ENCODE results near the gene CYP4F8. TPM values are rescaled to one million over a fixed set of nuclear protein-coding genes. Genes with fewer than 3 reads are reported as not detected.

Gene CYP4F8
- total RNA-seq, 1 experiment from 2014 or later: not detected

DNA sequence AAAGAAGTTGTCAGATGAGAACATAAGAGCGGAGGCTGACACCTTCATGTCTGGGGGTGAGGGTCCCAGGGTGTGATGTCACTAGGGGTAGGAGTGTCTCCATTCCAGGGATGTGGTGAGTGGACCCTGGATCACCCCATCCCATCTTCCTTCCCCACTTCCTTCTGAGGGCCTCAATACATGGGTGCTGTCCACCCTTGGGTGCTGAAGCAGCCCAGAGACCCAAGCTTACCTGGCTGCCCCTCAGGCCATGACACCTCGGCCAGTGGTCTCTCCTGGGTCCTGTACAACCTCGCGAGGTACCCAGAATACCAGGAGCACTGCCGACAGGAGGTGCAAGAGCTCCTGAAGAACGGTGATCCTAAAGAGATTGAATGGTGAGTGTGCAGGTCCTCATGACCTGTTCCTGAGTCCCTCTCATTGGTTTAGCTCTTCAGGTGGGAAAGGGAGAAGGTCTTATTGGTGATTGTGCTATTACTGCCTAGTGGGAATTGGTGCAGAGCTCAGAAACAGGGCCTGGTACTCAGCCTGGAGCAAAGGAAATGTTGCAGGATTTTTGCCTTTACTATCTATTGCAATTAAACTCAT lies 37.7 kb upstream of the CYP4F8 start:
- peaks cover 2 to 29% (median 3%) of the 10 kb centered on the region in 3 experiments; a peak in 3 of 7 replicates for H3K36me3 Mint-ChIP-seq (ENCODE audit: insufficient read depth in 1 of 3, low read depth in 3 of 3)
- no peaks in the 10 kb centered on the region for H3K79me1 ChIP-seq (ENCODE audit: insufficient read depth, low read depth, low read length, poor library complexity, severe bottlenecking)
- H3K79me2 ChIP-seq (ENCODE audit: insufficient read depth, low read length): no peaks in the 10 kb centered on the region
- H3K4me1 Mint-ChIP-seq: no peaks in the 10 kb centered on the region
- no peak overlapping the region for H3K27ac Mint-ChIP-seq
- no peak overlapping the region for H4K91ac ChIP-seq (ENCODE audit: insufficient read length, low read depth, low read length)
- H2BK120ac ChIP-seq (ENCODE audit: low read depth, low read length, poor library complexity, severe bottlenecking): no peak overlapping the region
- no peaks in the 10 kb centered on the region for H4K20me1 ChIP-seq (ENCODE audit: control insufficient read depth, insufficient read depth, insufficient read length)
- no peak overlapping the region for H3K56ac ChIP-seq (ENCODE audit: insufficient read length, low read depth, low read length)
- H3K4ac ChIP-seq (ENCODE audit: low read depth, low read length): no peak overlapping the region
- H3K9ac ChIP-seq (ENCODE audit: extremely low read depth, insufficient read length, low read length): no peak overlapping the region
- no peak overlapping the region for H3K4me3 Mint-ChIP-seq
- H2AK5ac ChIP-seq (ENCODE audit: insufficient read length, low read length): no peak overlapping the region
- no peak overlapping the region for H3K18ac ChIP-seq (ENCODE audit: insufficient read length, low read depth, low read length)
- no peak overlapping the region for H3K23ac ChIP-seq (ENCODE audit: insufficient read length, low read depth, low read length)
- H3K4me2 ChIP-seq (ENCODE audit: insufficient read depth, insufficient read length, low read length): no peak overlapping the region
- no CpG with 5 or more reads among the region's 6 CpGs for WGBS (ENCODE audit: extremely low coverage, insufficient read length, low lambda C conversion rate)
- H4K5ac ChIP-seq (ENCODE audit: insufficient read length, low read depth, low read length): no peak overlapping the region
- no peaks in the 10 kb centered on the region for H3K4me1 ChIP-seq (ENCODE audit: insufficient read depth, low read length)
- H4K8ac ChIP-seq (replicated peaks; ENCODE audit: insufficient read length, low read depth, low read length): no peak overlapping the region
- no peak overlapping the region for H3T11ph ChIP-seq (ENCODE audit: low read length)
- no peaks in the 10 kb centered on the region for H3K23me2 ChIP-seq (ENCODE audit: insufficient read length, low read depth, low read length, poor library complexity, severe bottlenecking)
- H3K27ac ChIP-seq (ENCODE audit: insufficient read length, low read depth, low read length): no peak overlapping the region
- no peaks in the 10 kb centered on the region; the same call in none of the 2 replicates for H3K27me3 Mint-ChIP-seq (ENCODE audit: low read depth)
- TF ChIP-seq, protein P1, sequence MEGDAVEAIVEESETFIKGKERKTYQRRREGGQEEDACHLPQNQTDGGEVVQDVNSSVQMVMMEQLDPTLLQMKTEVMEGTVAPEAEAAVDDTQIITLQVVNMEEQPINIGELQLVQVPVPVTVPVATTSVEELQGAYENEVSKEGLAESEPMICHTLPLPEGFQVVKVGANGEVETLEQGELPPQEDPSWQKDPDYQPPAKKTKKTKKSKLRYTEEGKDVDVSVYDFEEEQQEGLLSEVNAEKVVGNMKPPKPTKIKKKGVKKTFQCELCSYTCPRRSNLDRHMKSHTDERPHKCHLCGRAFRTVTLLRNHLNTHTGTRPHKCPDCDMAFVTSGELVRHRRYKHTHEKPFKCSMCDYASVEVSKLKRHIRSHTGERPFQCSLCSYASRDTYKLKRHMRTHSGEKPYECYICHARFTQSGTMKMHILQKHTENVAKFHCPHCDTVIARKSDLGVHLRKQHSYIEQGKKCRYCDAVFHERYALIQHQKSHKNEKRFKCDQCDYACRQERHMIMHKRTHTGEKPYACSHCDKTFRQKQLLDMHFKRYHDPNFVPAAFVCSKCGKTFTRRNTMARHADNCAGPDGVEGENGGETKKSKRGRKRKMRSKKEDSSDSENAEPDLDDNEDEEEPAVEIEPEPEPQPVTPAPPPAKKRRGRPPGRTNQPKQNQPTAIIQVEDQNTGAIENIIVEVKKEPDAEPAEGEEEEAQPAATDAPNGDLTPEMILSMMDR (conservative IDR thresholded peaks at IDR 0.05): no peak
- no peak for DNase-seq
- no peak overlapping the region for H2BK5ac ChIP-seq (ENCODE audit: insufficient read length, low read length)
- no peaks in the 10 kb centered on the region for H3K27me3 ChIP-seq (ENCODE audit: insufficient read depth, low read length)
- no peak overlapping the region for H2AFZ ChIP-seq (ENCODE audit: low read length)
- no peak overlapping the region for H3K14ac ChIP-seq (ENCODE audit: insufficient read depth, low read length)
- peaks cover 61 to 88% of the 10 kb centered on the region in 2 experiments for H3K9me3 Mint-ChIP-seq
- H3K9me3 ChIP-seq (ENCODE audit: control insufficient read depth, low read depth, low read length): peaks cover 45% of the 10 kb centered on the region
- no peak overlapping the region for H2BK15ac ChIP-seq (ENCODE audit: low read depth, low read length)
- no peak overlapping the region for H2BK12ac ChIP-seq (ENCODE audit: insufficient read length, low read depth, low read length)
- H2BK20ac ChIP-seq (ENCODE audit: low read depth, low read length, poor library complexity, severe bottlenecking): no peak overlapping the region

All from H9 (cell line).